Trophoblast cell (in vitro differentiated cells and primary cell): ENCODE data around the gene CRMP1.

ENCODE experiments used
- DNase-seq, 2 donors: peaks; one replicate each; pipeline ENCODE4 v3.0.0-alpha.2; 2016
- H2AFZ ChIP-seq: 2 replicates; pipeline ENCODE4 v1.6.1; 2013; ENCODE audit warnings: low read length, moderate library complexity, mild to moderate bottlenecking; ENCODE audit not compliant: insufficient read depth, poor library complexity
- H2AK5ac ChIP-seq: 2 replicates; pipeline ENCODE4 v1.6.1; 2013; ENCODE audit warnings: mild to moderate bottlenecking, low read length
- H2BK120ac ChIP-seq: 2 replicates; pipeline ENCODE4 v1.6.1; 2013; ENCODE audit warnings: low read length, mild to moderate bottlenecking, moderate library complexity; ENCODE audit not compliant: insufficient read depth, poor library complexity
- H2BK12ac ChIP-seq: 2 replicates; pipeline ENCODE4 v1.6.1; 2013; ENCODE audit warnings: mild to moderate bottlenecking, low read length, moderate library complexity
- H2BK5ac ChIP-seq: 2 replicates; pipeline ENCODE4 v1.6.1; 2013; ENCODE audit warnings: low read length, low read depth, moderate library complexity, mild to moderate bottlenecking; ENCODE audit not compliant: poor library complexity
- H3K14ac ChIP-seq: 2 replicates; pipeline ENCODE4 v1.6.1; 2013; ENCODE audit warnings: mild to moderate bottlenecking, low read length
- H3K18ac ChIP-seq: 2 replicates; pipeline ENCODE4 v1.6.1; 2013; ENCODE audit warnings: mild to moderate bottlenecking, low read length
- H3K23ac ChIP-seq: 2 replicates; pipeline ENCODE4 v1.6.1; 2013; ENCODE audit warnings: low read length
- H3K27ac ChIP-seq: 2 replicates; pipeline ENCODE4 v1.5.1; 2013; ENCODE audit warnings: low read depth, mild to moderate bottlenecking, inconsistent platforms, low read length, moderate library complexity
- H3K27me3 ChIP-seq: 2 replicates; pipeline ENCODE4 v1.6.1; 2013; ENCODE audit warnings: inconsistent platforms, mild to moderate bottlenecking, low read length, moderate library complexity; ENCODE audit not compliant: insufficient read depth
- H3K36me3 ChIP-seq, 2 experiments: 1 replicate in 1 of 2; 2 replicates in 1 of 2; pipeline ENCODE4 v1.6.1; 2013; ENCODE audit warnings: low read length in 2 of 2, mild to moderate bottlenecking in 2 of 2, moderate library complexity in 1 of 2; ENCODE audit not compliant: insufficient read depth in 2 of 2, control insufficient read depth in 1 of 2
- H3K4ac ChIP-seq: 2 replicates; pipeline ENCODE4 v1.6.1; 2013; ENCODE audit warnings: low read depth, mild to moderate bottlenecking, low read length, moderate library complexity
- H3K4me1 ChIP-seq, 2 experiments: 1 replicate in 1 of 2; 2 replicates in 1 of 2; pipeline ENCODE4 v1.6.1; 2013; ENCODE audit warnings: low read length in 2 of 2, mild to moderate bottlenecking in 2 of 2, moderate library complexity in 1 of 2; ENCODE audit not compliant: insufficient read depth in 2 of 2, control insufficient read depth in 1 of 2
- H3K4me2 ChIP-seq: 2 replicates; pipeline ENCODE4 v1.6.1; 2013; ENCODE audit warnings: inconsistent platforms, mild to moderate bottlenecking, low read length, moderate library complexity
- H3K4me3 ChIP-seq: 2 replicates; pipeline ENCODE4 v1.5.1; 2013; ENCODE audit warnings: mild to moderate bottlenecking, low read depth, low read length, inconsistent platforms
- H3K79me1 ChIP-seq: one replicate; pipeline ENCODE4 v1.6.1; 2013; ENCODE audit warnings: low read length
- H3K79me2 ChIP-seq: 2 replicates; pipeline ENCODE4 v1.6.1; 2013; ENCODE audit warnings: low read length, mild to moderate bottlenecking; ENCODE audit not compliant: control insufficient read depth, insufficient read depth, poor library complexity
- H3K9ac ChIP-seq: 2 replicates; pipeline ENCODE4 v1.6.1; 2013; ENCODE audit warnings: mild to moderate bottlenecking, low read length
- H3K9me3 ChIP-seq: 2 replicates; pipeline ENCODE4 v1.6.1; 2013; ENCODE audit warnings: low read depth, mild to moderate bottlenecking, control low read depth, inconsistent platforms, low read length; ENCODE audit not compliant: insufficient read depth
- H4K12ac ChIP-seq: 2 replicates; pipeline ENCODE4 v1.6.1; 2013; ENCODE audit warnings: low read depth, mild to moderate bottlenecking, low read length, moderate library complexity
- H4K8ac ChIP-seq: 2 replicates; pipeline ENCODE4 v1.6.1; 2013; ENCODE audit warnings: low read depth, mild to moderate bottlenecking, low read length, moderate library complexity
- H4K91ac ChIP-seq: one replicate; pipeline ENCODE4 v1.6.1; 2013; ENCODE audit warnings: low read depth, mild to moderate bottlenecking, low read length, moderate library complexity
- whole genome bisulfite sequencing: extraction: QIAGEN DNeasy Blood & Tissue Kit; methylation state at CpG from one replicate; pipeline ENCODE4 v1.1.7; 2013; ENCODE audit warnings: missing lambda C conversion rate; ENCODE audit not compliant: insufficient read length, insufficient coverage; ENCODE audit errors: extremely low coverage; 5-methylcytosine and 5-hydroxymethylcytosine counted together

Gene CRMP1

GRCh38 chr4:5899396-5899795 is 6.5 kb upstream of the CRMP1 start:
- Histone ChIP-seq H3K23ac (no peak overlapping the region), H2BK120ac (no peak overlapping the region), H4K8ac (no peak overlapping the region), H3K9ac (no peak overlapping the region), H2AK5ac (no peak overlapping the region), H4K12ac (no peak overlapping the region), H4K91ac (no peak overlapping the region), H2BK5ac (no peak overlapping the region), H3K79me2 (no peaks in the 10 kb centered on the region), H3K14ac (no peak overlapping the region), H3K27me3 (peaks cover 7% of the 10 kb centered on the region), H3K4me3 (no peak overlapping the region), H2AFZ (no peak overlapping the region), H2BK12ac (no peak overlapping the region), H3K4ac (no peak overlapping the region), H3K18ac (no peak overlapping the region), H3K27ac (no peak overlapping the region), H3K79me1 (no peaks in the 10 kb centered on the region), H3K36me3 (no peaks in the 10 kb centered on the region), H3K9me3 (peaks cover 5% of the 10 kb centered on the region), H3K4me2 (no peak overlapping the region), H3K4me1 (no peaks in the 10 kb centered on the region)
- no CpG with 5 or more reads among the region's 1 CpG for WGBS
- no peak for DNase-seq

DNA sequence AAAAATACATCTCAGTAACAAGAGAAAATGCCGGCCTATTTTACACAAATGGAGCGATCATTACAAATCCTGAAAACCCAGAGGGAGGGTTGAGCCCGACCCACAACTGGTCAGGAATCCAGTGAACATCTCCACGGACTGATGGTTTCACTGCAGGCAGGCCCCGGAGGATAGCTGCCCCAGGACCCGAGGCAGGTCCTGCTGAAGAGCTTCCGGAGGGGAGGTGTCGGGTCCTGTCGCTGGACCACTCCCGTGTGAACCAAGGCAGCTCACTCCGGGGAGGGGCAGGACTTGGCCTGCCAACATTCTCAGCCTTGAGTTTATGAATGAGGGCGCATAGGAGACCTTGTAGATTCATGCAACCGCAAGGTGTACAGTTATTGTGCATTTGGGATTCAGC is 4.8 kb upstream of the CRMP1 start:
- Histone ChIP-seq H2AFZ (no peak overlapping the region), H2AK5ac (no peak overlapping the region), H3K4me3 (no peak overlapping the region), H4K12ac (no peak overlapping the region), H4K91ac (no peak overlapping the region), H2BK5ac (no peak overlapping the region), H3K4me1 (peaks cover 0 to 2% of the 10 kb centered on the region in 2 experiments), H3K4ac (no peak overlapping the region), H3K79me1 (no peaks in the 10 kb centered on the region), H3K4me2 (no peak overlapping the region), H3K18ac (no peak overlapping the region), H3K9me3 (peaks cover 8% of the 10 kb centered on the region), H3K36me3 (no peaks in the 10 kb centered on the region), H3K27me3 (peaks cover 22% of the 10 kb centered on the region), H4K8ac (no peak overlapping the region), H3K79me2 (no peaks in the 10 kb centered on the region), H2BK12ac (no peak overlapping the region), H3K23ac (no peak overlapping the region), H3K9ac (no peak overlapping the region), H3K27ac (no peak overlapping the region), H2BK120ac (no peak overlapping the region), H3K14ac (no peak overlapping the region)
- no CpG with 5 or more reads among the region's 13 CpGs for WGBS
- DNase-seq, result no peak

DNA sequence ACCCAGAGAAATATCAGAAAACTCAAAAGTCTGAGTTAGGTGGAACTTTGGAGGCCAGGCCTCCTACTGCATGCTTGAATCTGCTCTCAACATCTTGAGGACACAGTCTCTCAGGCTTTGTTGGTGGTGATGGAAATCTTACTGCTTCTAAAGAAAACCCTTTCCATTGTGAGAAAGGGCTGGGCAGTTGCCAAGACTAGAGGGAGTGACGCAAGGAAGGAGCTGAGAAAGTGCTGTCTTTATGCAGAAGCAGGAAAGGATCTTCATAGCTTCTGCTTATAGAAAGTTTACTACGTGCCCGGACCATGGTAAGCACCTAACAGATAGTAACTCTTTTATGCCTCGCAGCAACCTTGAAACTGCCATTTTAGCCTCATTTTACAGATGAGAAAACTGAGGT is 2.4 kb upstream of the CRMP1 start:
- Histone ChIP-seq H3K4me3 (no peak overlapping the region), H2AFZ (no peak overlapping the region), H3K4me1 (peaks cover 0 to 5% of the 10 kb centered on the region in 2 experiments), H3K36me3 (no peaks in the 10 kb centered on the region), H3K9me3 (peaks cover 17% of the 10 kb centered on the region), H3K23ac (no peak overlapping the region), H3K27me3 (peaks cover 46% of the 10 kb centered on the region), H4K91ac (no peak overlapping the region), H3K18ac (no peak overlapping the region), H3K4me2 (no peak overlapping the region), H2BK120ac (no peak overlapping the region), H3K4ac (no peak overlapping the region), H2AK5ac (no peak overlapping the region), H3K14ac (no peak overlapping the region), H3K9ac (no peak overlapping the region), H2BK12ac (no peak overlapping the region), H3K79me2 (no peaks in the 10 kb centered on the region), H3K79me1 (no peaks in the 10 kb centered on the region), H2BK5ac (no peak overlapping the region), H4K12ac (no peak overlapping the region), H4K8ac (no peak overlapping the region), H3K27ac (no peak overlapping the region)
- no CpG with 5 or more reads among the region's 4 CpGs for WGBS
- DNase-seq, result no peak

DNA sequence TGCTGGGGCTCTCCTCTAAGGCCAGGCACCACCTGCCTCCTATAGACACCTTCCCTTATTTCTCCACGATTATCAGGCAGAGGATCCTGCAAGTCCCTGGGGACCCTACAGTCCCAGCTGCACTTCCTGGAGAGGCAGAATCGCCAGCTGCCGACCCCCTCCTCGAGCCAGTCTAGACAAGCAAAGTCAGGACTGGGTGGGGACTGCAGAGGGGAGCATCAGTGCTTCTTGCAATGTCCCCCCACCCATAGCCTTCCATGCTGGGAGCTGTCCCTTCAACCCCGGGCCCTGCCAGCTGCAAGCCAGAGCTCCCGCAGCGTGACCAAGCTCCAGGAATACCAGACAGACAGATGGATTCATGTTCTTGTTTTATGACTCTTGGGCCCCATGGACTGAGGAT is 1.4 kb upstream of the CRMP1 start:
- Histone ChIP-seq H2AFZ (no peak overlapping the region), H3K18ac (no peak overlapping the region), H3K79me1 (no peaks in the 10 kb centered on the region), H2BK12ac (no peak overlapping the region), H2AK5ac (no peak overlapping the region), H3K9ac (no peak overlapping the region), H2BK5ac (no peak overlapping the region), H3K4me2 (no peak overlapping the region), H4K91ac (no peak overlapping the region), H3K36me3 (no peaks in the 10 kb centered on the region), H2BK120ac (no peak overlapping the region), H3K79me2 (no peaks in the 10 kb centered on the region), H3K14ac (no peak overlapping the region), H3K27ac (no peak overlapping the region), H4K8ac (no peak overlapping the region), H3K9me3 (peaks cover 17% of the 10 kb centered on the region), H3K4me1 (peaks cover 0 to 5% of the 10 kb centered on the region in 2 experiments), H3K4ac (no peak overlapping the region), H3K23ac (no peak overlapping the region), H3K4me3 (no peak overlapping the region), H4K12ac (no peak overlapping the region), H3K27me3 (peaks cover 56% of the 10 kb centered on the region)
- DNase-seq, result no peak
- no CpG with 5 or more reads among the region's 7 CpGs for WGBS
